HCT116 (cell line): ENCODE measurements around the gene RAB27A.

ENCODE experiments used
- ATF3 ChIP-seq: IDR thresholded peaks from 2 replicates; pipeline ENCODE4 v1.6.1; 2012
- CEBPB ChIP-seq: IDR thresholded peaks from 2 replicates; pipeline ENCODE4 v1.6.1; 2012; ENCODE audit warnings: low read depth
- CTCF ChIP-seq, 3 experiments: fragments of 200-600 bp in 1 of 3; sonication (generic) in 1 of 3; IDR thresholded peaks in 2 of 3; conservative IDR thresholded peaks in 1 of 3; 2 replicates each; pipeline ENCODE4 v1.5.1; 2012 to 2017; ENCODE audit warnings: low read depth in 2 of 3, low read length in 2 of 3, antibody characterized with exemption in 1 of 3, borderline replicate concordance in 1 of 3, control low read depth in 1 of 3, mild to moderate bottlenecking in 1 of 3, mixed read lengths in 1 of 3, mixed run types in 1 of 3, moderate library complexity in 1 of 3; ENCODE audit not compliant: insufficient read depth in 1 of 3
- EZH2 ChIP-seq: fragments of 200-600 bp; sonication (generic); IDR thresholded peaks from 2 replicates; pipeline ENCODE4 v1.6.1; 2017; ENCODE audit warnings: antibody characterized with exemption, mixed run types
- EZH2phosphoT487 ChIP-seq: fragments of 200-600 bp; IDR thresholded peaks from 2 replicates; pipeline ENCODE4 v1.6.1; 2018; ENCODE audit warnings: antibody characterized with exemption, borderline replicate concordance
- JUND ChIP-seq: IDR thresholded peaks from 2 replicates; pipeline ENCODE4 v1.6.1; 2012
- POLR2A ChIP-seq: IDR thresholded peaks from 2 replicates; pipeline ENCODE4 v1.7.0; 2011; ENCODE audit warnings: borderline replicate concordance; ENCODE audit not compliant: insufficient read depth, insufficient read length; ENCODE audit errors: extremely low read depth
- POLR2AphosphoS5 ChIP-seq: IDR thresholded peaks from 2 replicates; pipeline ENCODE4 v1.6.1; 2011; ENCODE audit warnings: mild to moderate bottlenecking, low read depth, low read length, moderate library complexity
- RAD21 ChIP-seq: IDR thresholded peaks from 2 replicates; pipeline ENCODE4 v1.6.1; 2012; ENCODE audit warnings: low read depth, mild to moderate bottlenecking
- TCF7L2 ChIP-seq: IDR thresholded peaks from 2 replicates; pipeline ENCODE4 v1.7.0; 2011; ENCODE audit warnings: borderline replicate concordance, inconsistent platforms; ENCODE audit not compliant: insufficient read depth, insufficient read length; ENCODE audit errors: extremely low read depth
- ZBTB33 ChIP-seq: IDR thresholded peaks from 2 replicates; pipeline ENCODE4 v1.6.1; 2011; ENCODE audit warnings: mild to moderate bottlenecking, low read length, moderate library complexity; ENCODE audit not compliant: insufficient replicate concordance; ENCODE audit errors: extremely low read depth
- ZFX ChIP-seq: fragments of 450-650 bp; IDR thresholded peaks from 2 replicates; pipeline ENCODE4 v1.6.1; 2017
- ZNF274 ChIP-seq: fragments of 200-500 bp; sonication (Bioruptor generic); IDR thresholded peaks from 2 replicates; pipeline ENCODE4 v1.6.1; 2014; ENCODE audit warnings: mild to moderate bottlenecking, low read depth, low read length, inconsistent platforms
- TF ChIP-seq, protein P1 (sequence below): IDR thresholded peaks from 2 replicates; pipeline ENCODE4 v1.6.1; 2012; ENCODE audit warnings: low read depth

GRCh38 chr15:55334997-55335396 lies 45.4 kb upstream of the RAB27A start:
- TF ChIP-seq ZNF274 (no peak), CTCF (IDR thresholded peaks at IDR 0.05 in 2 of 3, conservative IDR thresholded peaks at IDR 0.05 in 1 of 3; ENCODE audit: borderline replicate concordance in 1 of 3, insufficient read depth in 1 of 3, low read depth in 2 of 3, low read length in 2 of 3) (no peak), ZFX (no peak), JUND (no peak), EZH2 (no peak), POLR2AphosphoS5 (no peak), RAD21 (no peak), ZBTB33 (no peak), TCF7L2 (no peak), POLR2A (no peak), EZH2phosphoT487 (no peak), CEBPB (no peak), ATF3 (no peak)
- TF ChIP-seq, protein P1, sequence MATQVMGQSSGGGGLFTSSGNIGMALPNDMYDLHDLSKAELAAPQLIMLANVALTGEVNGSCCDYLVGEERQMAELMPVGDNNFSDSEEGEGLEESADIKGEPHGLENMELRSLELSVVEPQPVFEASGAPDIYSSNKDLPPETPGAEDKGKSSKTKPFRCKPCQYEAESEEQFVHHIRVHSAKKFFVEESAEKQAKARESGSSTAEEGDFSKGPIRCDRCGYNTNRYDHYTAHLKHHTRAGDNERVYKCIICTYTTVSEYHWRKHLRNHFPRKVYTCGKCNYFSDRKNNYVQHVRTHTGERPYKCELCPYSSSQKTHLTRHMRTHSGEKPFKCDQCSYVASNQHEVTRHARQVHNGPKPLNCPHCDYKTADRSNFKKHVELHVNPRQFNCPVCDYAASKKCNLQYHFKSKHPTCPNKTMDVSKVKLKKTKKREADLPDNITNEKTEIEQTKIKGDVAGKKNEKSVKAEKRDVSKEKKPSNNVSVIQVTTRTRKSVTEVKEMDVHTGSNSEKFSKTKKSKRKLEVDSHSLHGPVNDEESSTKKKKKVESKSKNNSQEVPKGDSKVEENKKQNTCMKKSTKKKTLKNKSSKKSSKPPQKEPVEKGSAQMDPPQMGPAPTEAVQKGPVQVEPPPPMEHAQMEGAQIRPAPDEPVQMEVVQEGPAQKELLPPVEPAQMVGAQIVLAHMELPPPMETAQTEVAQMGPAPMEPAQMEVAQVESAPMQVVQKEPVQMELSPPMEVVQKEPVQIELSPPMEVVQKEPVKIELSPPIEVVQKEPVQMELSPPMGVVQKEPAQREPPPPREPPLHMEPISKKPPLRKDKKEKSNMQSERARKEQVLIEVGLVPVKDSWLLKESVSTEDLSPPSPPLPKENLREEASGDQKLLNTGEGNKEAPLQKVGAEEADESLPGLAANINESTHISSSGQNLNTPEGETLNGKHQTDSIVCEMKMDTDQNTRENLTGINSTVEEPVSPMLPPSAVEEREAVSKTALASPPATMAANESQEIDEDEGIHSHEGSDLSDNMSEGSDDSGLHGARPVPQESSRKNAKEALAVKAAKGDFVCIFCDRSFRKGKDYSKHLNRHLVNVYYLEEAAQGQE: no peak
